HepG2 (cell line): Measurements from ENCODE around the gene CMTM1. TPM values are rescaled to one million over a fixed set of nuclear protein-coding genes. Genes with fewer than 3 reads are reported as not detected.

Experiments
- HMG20A ChIP-seq: IDR thresholded peaks from 2 replicates; pipeline ENCODE4 v1.6.1; 2016; ENCODE audit warnings: borderline replicate concordance
- NFRKB ChIP-seq: fragments of 450-650 bp; IDR thresholded peaks from 2 replicates; pipeline ENCODE4 v1.6.1; 2017
- REPIN1 ChIP-seq: sonication (generic); formaldehyde crosslinking; IDR thresholded peaks from 2 replicates; pipeline ENCODE4 v1.8.0; 2022; ENCODE audit warnings: missing genetic modification reagents, low read depth, mild to moderate bottlenecking, borderline replicate concordance
- RXRA ChIP-seq: sonication (generic); formaldehyde crosslinking; IDR thresholded peaks from 2 replicates; pipeline ENCODE4 v1.5.1; 2020; ENCODE audit warnings: missing genetic modification reagents
- ZBTB33 ChIP-seq: sonication (generic); formaldehyde crosslinking; IDR thresholded peaks from 2 replicates; pipeline ENCODE4 v1.4.0; 2020; ENCODE audit warnings: missing genetic modification reagents
- ZFP36L1 ChIP-seq: sonication (generic); formaldehyde crosslinking; IDR thresholded peaks from 2 replicates; pipeline ENCODE4 v1.8.0; 2022; ENCODE audit warnings: mild to moderate bottlenecking, missing genetic modification reagents, moderate library complexity
- ZNF225 ChIP-seq: sonication (generic); formaldehyde crosslinking; IDR thresholded peaks from 2 replicates; pipeline ENCODE4 v1.4.0; 2020; ENCODE audit warnings: mild to moderate bottlenecking, missing genetic modification reagents
- ZNF451 ChIP-seq: sonication (generic); formaldehyde crosslinking; IDR thresholded peaks from 2 replicates; pipeline ENCODE4 v1.5.0; 2020; ENCODE audit warnings: mild to moderate bottlenecking, missing genetic modification reagents
- ZNF468 ChIP-seq: sonication (generic); formaldehyde crosslinking; IDR thresholded peaks from 2 replicates; pipeline ENCODE4 v1.8.0; 2022; ENCODE audit warnings: mild to moderate bottlenecking, moderate library complexity, missing genetic modification reagents
- ZNF615 ChIP-seq: sonication (generic); formaldehyde crosslinking; IDR thresholded peaks from 2 replicates; pipeline ENCODE4 v1.5.0; 2020; ENCODE audit warnings: mild to moderate bottlenecking, missing genetic modification reagents, borderline replicate concordance
- polyA plus RNA-seq, 8 experiments: library from polyadenylated mRNA; depleted of rRNA in 3 of 8; stranded (reverse) in 7 of 8; unstranded in 1 of 8; fragments of >200 nt; fragmentation: Illumina TruSeq in 4 of 8; extraction: Trizol in 4 of 8; gene quantifications; 2 replicates each; pipeline versions ENCODE4 v1.2.1 to v1.2.3, GENCODE V29; 2011 to 2016; ENCODE audit warnings: low read depth in 4 of 8, missing spikeins in 1 of 8, mixed read lengths in 1 of 8; ENCODE audit not compliant: insufficient read depth in 1 of 8
- total RNA-seq, 5 experiments: library from RNA; depleted of rRNA; stranded (reverse); fragments of >200 nt; fragmentation: Illumina TruSeq; extraction: Trizol; gene quantifications; 2 replicates each; pipeline ENCODE4 v1.2.3, GENCODE V29; 2016; ENCODE audit warnings: low read depth in 1 of 5
- TF ChIP-seq, protein P1 (sequence below): sonication (generic); formaldehyde crosslinking; IDR thresholded peaks from 2 replicates; pipeline ENCODE4 v1.4.0; 2020; ENCODE audit warnings: missing genetic modification reagents, borderline replicate concordance
- TF ChIP-seq, protein P2 (sequence below): sonication (generic); formaldehyde crosslinking; IDR thresholded peaks from 2 replicates; pipeline ENCODE4 v1.4.0; 2020; ENCODE audit warnings: mild to moderate bottlenecking, missing genetic modification reagents
- TF ChIP-seq, protein P3 (sequence below): IDR thresholded peaks from 2 replicates; pipeline ENCODE4 v1.6.1; 2012; ENCODE audit warnings: low read depth, low read length, improper control_type of control experiment

Gene CMTM1
- total and polyA plus RNA-seq, 2 of the 13 experiments (the other 11 are each of a cell fraction or from before 2014, with no cell fraction given): 1.7 to 2.9 TPM

DNA sequence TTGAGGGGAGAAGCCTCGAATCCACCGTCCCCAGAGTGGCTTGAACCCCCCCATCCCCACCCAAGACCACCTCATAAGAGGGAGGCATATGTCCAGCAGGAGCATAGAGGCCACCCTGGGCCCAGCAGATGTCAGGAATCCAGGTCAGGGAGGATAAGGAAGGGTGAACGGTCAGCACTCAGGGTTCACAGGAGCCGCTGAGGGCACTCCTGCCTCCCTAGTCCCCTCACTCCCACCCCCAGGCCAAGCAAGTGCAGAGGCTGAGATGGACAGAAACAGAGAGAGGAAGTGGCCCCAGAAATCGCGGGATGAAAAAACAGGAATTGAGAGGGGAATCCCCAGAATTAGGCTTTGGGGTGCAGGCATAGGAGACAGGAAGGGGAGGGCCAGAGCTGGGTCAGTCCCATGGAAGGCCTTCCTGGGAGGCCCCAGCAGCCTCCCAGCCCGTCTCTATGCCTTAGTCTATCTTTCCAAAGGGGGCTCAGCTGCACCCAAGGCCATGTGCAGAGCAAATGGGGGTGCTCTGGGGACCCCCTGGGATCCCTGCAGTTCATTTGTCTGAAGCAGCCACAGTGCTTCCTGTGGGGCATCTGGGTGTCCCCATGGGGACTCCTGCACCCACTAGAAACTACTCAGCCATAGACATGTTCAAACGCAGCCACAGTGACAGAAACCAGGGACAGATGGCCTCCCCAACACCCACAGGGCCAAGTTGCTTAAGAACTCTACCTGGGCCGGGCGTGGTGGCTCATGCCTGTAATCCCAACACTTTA lies 39.9 kb downstream of the CMTM1 start (continued):
- TF ChIP-seq ZBTB33: no peak
- TF ChIP-seq, protein P1, sequence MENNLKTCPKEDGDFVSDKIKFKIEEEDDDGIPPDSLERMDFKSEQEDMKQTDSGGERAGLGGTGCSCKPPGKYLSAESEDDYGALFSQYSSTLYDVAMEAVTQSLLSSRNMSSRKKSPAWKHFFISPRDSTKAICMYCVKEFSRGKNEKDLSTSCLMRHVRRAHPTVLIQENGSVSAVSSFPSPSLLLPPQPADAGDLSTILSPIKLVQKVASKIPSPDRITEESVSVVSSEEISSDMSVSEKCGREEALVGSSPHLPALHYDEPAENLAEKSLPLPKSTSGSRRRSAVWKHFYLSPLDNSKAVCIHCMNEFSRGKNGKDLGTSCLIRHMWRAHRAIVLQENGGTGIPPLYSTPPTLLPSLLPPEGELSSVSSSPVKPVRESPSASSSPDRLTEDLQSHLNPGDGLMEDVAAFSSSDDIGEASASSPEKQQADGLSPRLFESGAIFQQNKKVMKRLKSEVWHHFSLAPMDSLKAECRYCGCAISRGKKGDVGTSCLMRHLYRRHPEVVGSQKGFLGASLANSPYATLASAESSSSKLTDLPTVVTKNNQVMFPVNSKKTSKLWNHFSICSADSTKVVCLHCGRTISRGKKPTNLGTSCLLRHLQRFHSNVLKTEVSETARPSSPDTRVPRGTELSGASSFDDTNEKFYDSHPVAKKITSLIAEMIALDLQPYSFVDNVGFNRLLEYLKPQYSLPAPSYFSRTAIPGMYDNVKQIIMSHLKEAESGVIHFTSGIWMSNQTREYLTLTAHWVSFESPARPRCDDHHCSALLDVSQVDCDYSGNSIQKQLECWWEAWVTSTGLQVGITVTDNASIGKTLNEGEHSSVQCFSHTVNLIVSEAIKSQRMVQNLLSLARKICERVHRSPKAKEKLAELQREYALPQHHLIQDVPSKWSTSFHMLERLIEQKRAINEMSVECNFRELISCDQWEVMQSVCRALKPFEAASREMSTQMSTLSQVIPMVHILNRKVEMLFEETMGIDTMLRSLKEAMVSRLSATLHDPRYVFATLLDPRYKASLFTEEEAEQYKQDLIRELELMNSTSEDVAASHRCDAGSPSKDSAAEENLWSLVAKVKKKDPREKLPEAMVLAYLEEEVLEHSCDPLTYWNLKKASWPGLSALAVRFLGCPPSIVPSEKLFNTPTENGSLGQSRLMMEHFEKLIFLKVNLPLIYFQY: no peak
- TF ChIP-seq, protein P2, sequence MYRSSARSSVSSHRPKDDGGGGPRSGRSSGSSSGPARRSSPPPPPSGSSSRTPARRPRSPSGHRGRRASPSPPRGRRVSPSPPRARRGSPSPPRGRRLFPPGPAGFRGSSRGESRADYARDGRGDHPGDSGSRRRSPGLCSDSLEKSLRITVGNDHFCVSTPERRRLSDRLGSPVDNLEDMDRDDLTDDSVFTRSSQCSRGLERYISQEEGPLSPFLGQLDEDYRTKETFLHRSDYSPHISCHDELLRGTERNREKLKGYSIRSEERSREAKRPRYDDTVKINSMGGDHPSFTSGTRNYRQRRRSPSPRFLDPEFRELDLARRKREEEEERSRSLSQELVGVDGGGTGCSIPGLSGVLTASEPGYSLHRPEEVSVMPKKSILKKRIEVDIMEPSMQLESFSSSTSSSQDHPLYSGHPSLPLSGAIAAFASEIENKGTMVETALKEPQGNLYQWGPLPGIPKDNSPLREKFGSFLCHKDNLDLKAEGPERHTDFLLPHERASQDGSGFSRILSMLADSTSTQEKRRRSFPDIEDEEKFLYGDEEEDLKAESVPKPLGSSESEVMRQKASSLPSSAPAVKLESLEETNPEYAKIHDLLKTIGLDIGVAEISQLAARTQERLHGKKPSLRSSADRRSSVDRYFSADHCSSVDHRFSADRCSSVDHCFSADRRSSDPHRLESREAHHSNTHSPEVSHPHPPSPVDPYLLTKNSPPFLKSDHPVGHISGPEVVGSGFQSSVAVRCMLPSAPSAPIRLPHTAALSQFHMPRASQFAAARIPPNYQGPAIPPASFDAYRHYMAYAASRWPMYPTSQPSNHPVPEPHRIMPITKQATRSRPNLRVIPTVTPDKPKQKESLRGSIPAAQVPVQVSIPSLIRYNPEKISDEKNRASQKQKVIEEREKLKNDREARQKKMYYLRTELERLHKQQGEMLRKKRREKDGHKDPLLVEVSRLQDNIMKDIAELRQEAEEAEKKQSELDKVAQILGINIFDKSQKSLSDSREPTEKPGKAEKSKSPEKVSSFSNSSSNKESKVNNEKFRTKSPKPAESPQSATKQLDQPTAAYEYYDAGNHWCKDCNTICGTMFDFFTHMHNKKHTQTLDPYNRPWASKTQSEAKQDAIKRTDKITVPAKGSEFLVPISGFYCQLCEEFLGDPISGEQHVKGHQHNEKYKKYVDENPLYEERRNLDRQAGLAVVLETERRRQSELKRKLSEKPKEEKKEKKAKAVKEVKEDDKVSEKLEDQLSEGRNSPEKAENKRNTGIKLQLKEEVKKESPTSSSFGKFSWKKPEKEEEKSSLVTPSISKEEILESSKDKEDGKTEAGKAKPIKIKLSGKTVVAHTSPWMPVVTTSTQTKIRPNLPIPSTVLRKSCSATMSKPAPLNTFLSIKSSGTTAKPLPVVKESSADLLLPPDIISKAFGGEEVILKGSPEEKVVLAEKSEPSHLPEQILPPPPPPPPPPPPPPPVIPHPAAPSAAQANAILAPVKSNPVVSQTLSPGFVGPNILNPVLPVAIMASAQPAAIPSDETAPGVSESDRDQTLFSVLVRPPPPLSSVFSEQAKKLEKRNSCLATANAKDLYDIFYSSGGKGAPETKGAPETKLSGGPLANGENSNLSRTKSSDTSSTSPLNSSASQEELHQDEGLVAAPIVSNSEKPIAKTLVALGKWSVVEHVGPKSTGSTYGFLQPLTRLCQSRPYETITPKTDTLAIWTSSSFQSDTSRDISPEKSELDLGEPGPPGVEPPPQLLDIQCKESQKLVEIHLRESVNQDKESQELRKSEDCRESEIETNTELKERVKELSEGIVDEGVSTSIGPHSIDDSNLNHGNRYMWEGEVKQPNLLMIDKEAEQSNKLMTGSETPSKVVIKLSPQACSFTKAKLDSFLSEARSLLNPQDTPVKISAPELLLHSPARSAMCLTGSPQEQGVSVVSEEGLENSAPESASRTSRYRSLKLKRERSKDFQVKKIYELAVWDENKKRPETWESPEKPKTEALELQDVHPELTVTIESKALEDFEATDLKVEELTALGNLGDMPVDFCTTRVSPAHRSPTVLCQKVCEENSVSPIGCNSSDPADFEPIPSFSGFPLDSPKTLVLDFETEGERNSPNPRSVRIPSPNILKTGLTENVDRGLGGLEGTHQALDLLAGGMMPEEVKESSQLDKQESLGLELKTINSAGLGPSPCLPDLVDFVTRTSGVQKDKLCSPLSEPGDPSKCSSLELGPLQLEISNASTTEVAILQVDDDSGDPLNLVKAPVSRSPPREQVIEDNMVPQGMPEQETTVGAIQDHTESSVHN (CRISPR knock-in tag): no peak
- TF ChIP-seq NFRKB: no peak
- TF ChIP-seq, protein P3, sequence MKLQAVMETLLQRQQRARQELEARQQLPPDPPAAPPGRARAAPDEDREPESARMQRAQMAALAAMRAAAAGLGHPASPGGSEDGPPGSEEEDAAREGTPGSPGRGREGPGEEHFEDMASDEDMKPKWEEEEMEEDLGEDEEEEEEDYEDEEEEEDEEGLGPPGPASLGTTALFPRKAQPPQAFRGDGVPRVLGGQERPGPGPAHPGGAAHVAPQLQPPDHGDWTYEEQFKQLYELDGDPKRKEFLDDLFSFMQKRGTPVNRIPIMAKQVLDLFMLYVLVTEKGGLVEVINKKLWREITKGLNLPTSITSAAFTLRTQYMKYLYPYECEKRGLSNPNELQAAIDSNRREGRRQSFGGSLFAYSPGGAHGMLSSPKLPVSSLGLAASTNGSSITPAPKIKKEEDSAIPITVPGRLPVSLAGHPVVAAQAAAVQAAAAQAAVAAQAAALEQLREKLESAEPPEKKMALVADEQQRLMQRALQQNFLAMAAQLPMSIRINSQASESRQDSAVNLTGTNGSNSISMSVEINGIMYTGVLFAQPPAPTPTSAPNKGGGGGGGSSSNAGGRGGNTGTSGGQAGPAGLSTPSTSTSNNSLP: no peak
- no peak for TF ChIP-seq ZNF468 (CRISPR knock-in tag)
- TF ChIP-seq ZNF615 (CRISPR knock-in tag): no peak
- 0 out of 2 replicates have a peak, but pooled peaks have one; percentile 12 for TF ChIP-seq ZFP36L1 (CRISPR knock-in tag)
- no peak for TF ChIP-seq ZNF451
- TF ChIP-seq RXRA (CRISPR knock-in tag): no peak
- no peak for TF ChIP-seq REPIN1 (CRISPR knock-in tag)
- no peak for TF ChIP-seq HMG20A (CRISPR knock-in tag)
- TF ChIP-seq ZNF225 (CRISPR knock-in tag): peak; percentile 15; the same call in 1 of the 2 replicates
